ENCODE measurements around the gene VTI1B. TPM values are rescaled to one million over a fixed set of nuclear protein-coding genes. Genes with fewer than 3 reads are reported as not detected.

The VTI1B gene
- total RNA-seq, 2 experiments from 2014 or later, result 41.5 to 93.3 TPM

- no TSS peak for BruUV-seq (replicated peaks)
- CTCF ChIA-PET (ENCODE audit: unreplicated experiment), result interaction anchor here (0.6 kb wide), 1 partner anchor 10 kb away, joined by 3 read pairs; no protein-coding TSS in a partner anchor
Observed at GRCh38 chr14:67610491-67610890, 63.9 kb downstream of the VTI1B start.

GRCh38 chr14:67609642-67610310, 64.7 kb downstream of the VTI1B start:
- Histone ChIP-seq H3K4me3 (ENCODE audit: low read depth, low read length, poor library complexity, severe bottlenecking) (no peak overlapping the region), H2AFZ (ENCODE audit: low read length) (0 out of 2 replicates have a peak overlapping the region, but pooled peaks have one; percentile 34), H3K79me2 (ENCODE audit: insufficient read depth, low read depth, low read length) (no peaks in the 10 kb centered on the region), H3K9me2 (ENCODE audit: insufficient read depth, low read length) (no peaks in the 10 kb centered on the region), H4K20me1 (ENCODE audit: insufficient read depth, low read length) (no peaks in the 10 kb centered on the region), H3K27ac (ENCODE audit: low read depth, low read length, poor library complexity, severe bottlenecking) (no peak overlapping the region), H3K4me1 (ENCODE audit: insufficient read depth, low read length, poor library complexity, severe bottlenecking) (no peaks in the 10 kb centered on the region), H3K36me3 (ENCODE audit: insufficient read depth, low read length) (no peaks in the 10 kb centered on the region), H3K9me3 (ENCODE audit: low read length) (no peaks in the 10 kb centered on the region), H3K4me2 (ENCODE audit: low read length) (no peak overlapping the region)
- ChIA-PET POLR2A (interaction anchor here (0.6 to 1.7 kb wide), 2 partner anchors 59 to 94 kb away, joined by 6 read pairs; no protein-coding TSS in a partner anchor), CTCF (ENCODE audit: unreplicated experiment) (interaction anchor here (0.6 kb wide), 1 partner anchor 9 kb away, joined by 3 read pairs; no protein-coding TSS in a partner anchor)
- TF ChIP-seq CTCF (conservative IDR thresholded peaks at IDR 0.05; ENCODE audit: low read length) (no peak), EZH2phosphoT487 (IDR thresholded peaks at IDR 0.05; ENCODE audit: borderline replicate concordance, low read depth, low read length) (no peak)
- intact Hi-C loops (cut with micrococcal nuclease; ENCODE audit: unreplicated experiment), result loop anchor here (10.0 kb wide), 1 partner anchor 205 kb away; the partner anchor contains the start of genes RAD51B and ZFYVE26
- BruUV-seq (replicated peaks), result no TSS peak
- DNase-seq (ENCODE audit: low spot score), result no peak

More at GRCh38 chr14:67610491-67610890, 63.9 kb downstream of the VTI1B start:
- DNase-seq (ENCODE audit: low spot score), result no peak
- H3K9me2 ChIP-seq (ENCODE audit: insufficient read depth, low read length), result no peaks in the 10 kb centered on the region
- no peak overlapping the region for H3K27ac ChIP-seq (ENCODE audit: low read depth, low read length, poor library complexity, severe bottlenecking)
- no peaks in the 10 kb centered on the region for H3K4me1 ChIP-seq (ENCODE audit: insufficient read depth, low read length, poor library complexity, severe bottlenecking)
- no peak overlapping the region for H3K4me2 ChIP-seq (ENCODE audit: low read length)
- no peaks in the 10 kb centered on the region for H3K36me3 ChIP-seq (ENCODE audit: insufficient read depth, low read length)
- no peaks in the 10 kb centered on the region for H4K20me1 ChIP-seq (ENCODE audit: insufficient read depth, low read length)
- H3K9me3 ChIP-seq (ENCODE audit: low read length), result no peaks in the 10 kb centered on the region
- no peak overlapping the region for H3K4me3 ChIP-seq (ENCODE audit: low read depth, low read length, poor library complexity, severe bottlenecking)
- POLR2A ChIA-PET, result interaction anchor here (1.7 kb wide), 1 partner anchor 94 kb away, joined by 6 read pairs; no protein-coding TSS in a partner anchor
- no peaks in the 10 kb centered on the region for H3K79me2 ChIP-seq (ENCODE audit: insufficient read depth, low read depth, low read length)
- H2AFZ ChIP-seq (ENCODE audit: low read length), result 0 out of 2 replicates have a peak overlapping the region, but pooled peaks have one; percentile 34
- intact Hi-C loops (cut with micrococcal nuclease; ENCODE audit: unreplicated experiment), result no loop called here
- TF ChIP-seq EZH2phosphoT487 (IDR thresholded peaks at IDR 0.05; ENCODE audit: borderline replicate concordance, low read depth, low read length) (no peak), CTCF (conservative IDR thresholded peaks at IDR 0.05; ENCODE audit: low read length) (no peak)

GRCh38 chr14:67607646-67608045, 66.8 kb downstream of the VTI1B start:
- CTCF ChIA-PET (ENCODE audit: unreplicated experiment), result no interaction called here
- POLR2A ChIA-PET, result no interaction called here
- H3K4me3 ChIP-seq (ENCODE audit: low read depth, low read length, poor library complexity, severe bottlenecking), result no peak overlapping the region
- no peaks in the 10 kb centered on the region for H3K79me2 ChIP-seq (ENCODE audit: insufficient read depth, low read depth, low read length)
- no peaks in the 10 kb centered on the region for H3K9me3 ChIP-seq (ENCODE audit: low read length)
- no peaks in the 10 kb centered on the region for H3K36me3 ChIP-seq (ENCODE audit: insufficient read depth, low read length)
- no TSS peak for BruUV-seq (replicated peaks)
- H2AFZ ChIP-seq (ENCODE audit: low read length), result no peak overlapping the region
- H3K27ac ChIP-seq (ENCODE audit: low read depth, low read length, poor library complexity, severe bottlenecking), result no peak overlapping the region
- no peak for DNase-seq (ENCODE audit: low spot score)
- intact Hi-C loops (cut with micrococcal nuclease; ENCODE audit: unreplicated experiment), result loop anchor here (10.0 kb wide), 1 partner anchor 207 kb away; the partner anchor contains the start of genes RAD51B and ZFYVE26
- TF ChIP-seq CTCF (conservative IDR thresholded peaks at IDR 0.05; ENCODE audit: low read length) (no peak), EZH2phosphoT487 (IDR thresholded peaks at IDR 0.05; ENCODE audit: borderline replicate concordance, low read depth, low read length) (no peak)
- no peaks in the 10 kb centered on the region for H3K9me2 ChIP-seq (ENCODE audit: insufficient read depth, low read length)
- peaks cover 8% of the 10 kb centered on the region for H3K4me1 ChIP-seq (ENCODE audit: insufficient read depth, low read length, poor library complexity, severe bottlenecking)
- no peak overlapping the region for H3K4me2 ChIP-seq (ENCODE audit: low read length)
- no peaks in the 10 kb centered on the region for H4K20me1 ChIP-seq (ENCODE audit: insufficient read depth, low read length)

All from OCI-LY7 (cell line).